ENCODE data around the gene SMIM36.

The SMIM36 gene

GRCh38 chr17:55416000-55416399 lies 95.3 kb downstream of the SMIM36 start:
- Histone ChIP-seq H3K79me2 (ENCODE audit: insufficient read depth, low read length) (peaks cover 1% of the 10 kb centered on the region; the same call in 1 of the 2 replicates), H3K4me3 (ENCODE audit: insufficient read depth, low read length, poor library complexity, severe bottlenecking) (no peak overlapping the region), H3K36me3 (ENCODE audit: low read length) (peaks cover 14% of the 10 kb centered on the region; the same call in 1 of the 2 replicates), H3F3A (ENCODE audit: insufficient read depth) (peaks cover 9% of the 10 kb centered on the region), H4K20me1 (ENCODE audit: low read depth, low read length) (no peaks in the 10 kb centered on the region; the same call in 1 of the 2 replicates), H3K4me2 (ENCODE audit: low read depth, low read length, poor library complexity, severe bottlenecking) (no peak overlapping the region), H3K27ac (ENCODE audit: low read depth, low read length) (no peak overlapping the region), H3K9ac (ENCODE audit: low read length) (no peak overlapping the region), H3K27me3 (ENCODE audit: low read length) (no peaks in the 10 kb centered on the region), H3K9me3 (ENCODE audit: insufficient read depth, low read length) (no peaks in the 10 kb centered on the region), H2AFZ (ENCODE audit: low read depth, low read length, severe bottlenecking) (no peak overlapping the region), H3K9me2 (replicated peaks; ENCODE audit: insufficient read depth, low read length) (no peaks in the 10 kb centered on the region)
- TF ChIP-seq EZH2phosphoT487 (conservative IDR thresholded peaks at IDR 0.05; ENCODE audit: low read length) (no peak), CTCF (IDR thresholded peaks at IDR 0.05; ENCODE audit: insufficient read depth, low read length, poor library complexity, severe bottlenecking) (no peak)

GRCh38 chr17:55414983-55415382 lies 96.3 kb downstream of the SMIM36 start:
- H3K27me3 ChIP-seq (ENCODE audit: low read length) = no peaks in the 10 kb centered on the region
- H4K20me1 ChIP-seq (ENCODE audit: low read depth, low read length) = no peaks in the 10 kb centered on the region; the same call in 1 of the 2 replicates
- H3K9me3 ChIP-seq (ENCODE audit: insufficient read depth, low read length) = no peaks in the 10 kb centered on the region
- no peak overlapping the region for H3K9ac ChIP-seq (ENCODE audit: low read length)
- H3K4me3 ChIP-seq (ENCODE audit: insufficient read depth, low read length, poor library complexity, severe bottlenecking) = no peak overlapping the region
- no peak overlapping the region for H3K27ac ChIP-seq (ENCODE audit: low read depth, low read length)
- peaks cover 4% of the 10 kb centered on the region; the same call in 1 of the 2 replicates for H3F3A ChIP-seq (ENCODE audit: insufficient read depth)
- no peak overlapping the region for H3K4me2 ChIP-seq (ENCODE audit: low read depth, low read length, poor library complexity, severe bottlenecking)
- H2AFZ ChIP-seq (ENCODE audit: low read depth, low read length, severe bottlenecking) = no peak overlapping the region
- H3K36me3 ChIP-seq (ENCODE audit: low read length) = peaks cover 14% of the 10 kb centered on the region; the same call in 1 of the 2 replicates
- no peaks in the 10 kb centered on the region; the same call in 1 of the 2 replicates for H3K79me2 ChIP-seq (ENCODE audit: insufficient read depth, low read length)
- H3K9me2 ChIP-seq (replicated peaks; ENCODE audit: insufficient read depth, low read length) = no peaks in the 10 kb centered on the region
- TF ChIP-seq CTCF (IDR thresholded peaks at IDR 0.05; ENCODE audit: insufficient read depth, low read length, poor library complexity, severe bottlenecking) (no peak), EZH2phosphoT487 (conservative IDR thresholded peaks at IDR 0.05; ENCODE audit: low read length) (no peak)

GRCh38 chr17:55413825-55414489 lies 97.3 kb downstream of the SMIM36 start:
- TF ChIP-seq CTCF (IDR thresholded peaks at IDR 0.05; ENCODE audit: insufficient read depth, low read length, poor library complexity, severe bottlenecking) (no peak), EZH2phosphoT487 (conservative IDR thresholded peaks at IDR 0.05; ENCODE audit: low read length) (no peak)
- Histone ChIP-seq H4K20me1 (ENCODE audit: low read depth, low read length) (no peaks in the 10 kb centered on the region; the same call in 1 of the 2 replicates), H3K9me3 (ENCODE audit: insufficient read depth, low read length) (no peaks in the 10 kb centered on the region), H3K9ac (ENCODE audit: low read length) (no peak overlapping the region), H3K27ac (ENCODE audit: low read depth, low read length) (no peak overlapping the region), H3K79me2 (ENCODE audit: insufficient read depth, low read length) (no peaks in the 10 kb centered on the region; the same call in 1 of the 2 replicates), H2AFZ (ENCODE audit: low read depth, low read length, severe bottlenecking) (no peak overlapping the region), H3K4me2 (ENCODE audit: low read depth, low read length, poor library complexity, severe bottlenecking) (no peak overlapping the region), H3F3A (ENCODE audit: insufficient read depth) (no peaks in the 10 kb centered on the region), H3K4me3 (ENCODE audit: insufficient read depth, low read length, poor library complexity, severe bottlenecking) (no peak overlapping the region), H3K36me3 (ENCODE audit: low read length) (peaks cover 23% of the 10 kb centered on the region), H3K9me2 (replicated peaks; ENCODE audit: insufficient read depth, low read length) (no peaks in the 10 kb centered on the region), H3K27me3 (ENCODE audit: low read length) (no peaks in the 10 kb centered on the region)

Data from SU-DHL-6 (cell line).